ENCODE results near the gene RPIA. TPM values are rescaled to one million over a fixed set of nuclear protein-coding genes. Genes with fewer than 3 reads are reported as not detected.
A peak's percentile ranks its signal among the peaks of the same experiment; 100 is the strongest.

The RPIA gene
- total RNA-seq, 4 donors from 2014 or later, result 4.2 to 10.0 (median 7.6) TPM

DNA sequence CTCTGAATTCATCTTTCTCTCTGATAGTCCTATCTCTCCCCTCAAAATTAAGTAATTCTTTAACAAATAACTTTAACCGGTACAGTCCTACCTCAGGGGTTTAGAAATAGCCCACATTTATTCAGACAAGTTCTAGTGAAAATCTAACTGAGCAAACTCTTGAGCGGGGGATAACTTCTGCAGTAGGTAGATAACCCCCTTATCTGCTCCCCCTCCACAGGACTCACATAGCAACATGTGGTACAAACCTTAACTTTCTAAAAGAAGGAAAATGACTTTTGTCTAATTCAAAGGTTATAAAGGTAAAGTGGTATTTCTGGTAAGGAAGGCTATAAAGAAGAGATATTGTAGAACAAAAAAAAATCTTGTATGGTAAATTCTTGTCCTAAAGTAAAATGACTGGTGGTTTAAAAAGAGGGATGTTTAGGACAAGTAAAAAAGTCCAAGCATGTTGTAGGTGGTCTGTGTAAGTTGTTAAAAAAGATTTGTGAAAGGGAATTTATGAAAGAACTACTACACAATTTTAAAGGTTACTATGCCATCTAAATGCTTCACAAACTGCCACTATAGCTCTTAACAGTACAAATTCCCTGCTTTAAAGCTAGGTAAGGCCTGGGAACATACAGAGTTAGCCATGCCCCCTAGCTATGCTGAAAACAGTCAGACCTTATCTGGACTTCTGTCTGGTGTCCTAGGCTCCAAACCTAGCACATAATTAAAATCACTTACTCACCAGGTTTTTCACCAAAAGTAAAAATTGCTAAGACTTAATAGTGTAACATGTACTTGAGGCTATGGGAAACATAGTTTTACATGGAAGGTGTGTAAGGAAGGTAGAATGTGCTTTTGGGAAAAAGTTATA, 8.1 kb upstream of the RPIA start:
- no peak for TF ChIP-seq POLR2A (IDR thresholded peaks at IDR 0.05)
- TF ChIP-seq, protein P1, sequence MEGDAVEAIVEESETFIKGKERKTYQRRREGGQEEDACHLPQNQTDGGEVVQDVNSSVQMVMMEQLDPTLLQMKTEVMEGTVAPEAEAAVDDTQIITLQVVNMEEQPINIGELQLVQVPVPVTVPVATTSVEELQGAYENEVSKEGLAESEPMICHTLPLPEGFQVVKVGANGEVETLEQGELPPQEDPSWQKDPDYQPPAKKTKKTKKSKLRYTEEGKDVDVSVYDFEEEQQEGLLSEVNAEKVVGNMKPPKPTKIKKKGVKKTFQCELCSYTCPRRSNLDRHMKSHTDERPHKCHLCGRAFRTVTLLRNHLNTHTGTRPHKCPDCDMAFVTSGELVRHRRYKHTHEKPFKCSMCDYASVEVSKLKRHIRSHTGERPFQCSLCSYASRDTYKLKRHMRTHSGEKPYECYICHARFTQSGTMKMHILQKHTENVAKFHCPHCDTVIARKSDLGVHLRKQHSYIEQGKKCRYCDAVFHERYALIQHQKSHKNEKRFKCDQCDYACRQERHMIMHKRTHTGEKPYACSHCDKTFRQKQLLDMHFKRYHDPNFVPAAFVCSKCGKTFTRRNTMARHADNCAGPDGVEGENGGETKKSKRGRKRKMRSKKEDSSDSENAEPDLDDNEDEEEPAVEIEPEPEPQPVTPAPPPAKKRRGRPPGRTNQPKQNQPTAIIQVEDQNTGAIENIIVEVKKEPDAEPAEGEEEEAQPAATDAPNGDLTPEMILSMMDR (IDR thresholded peaks at IDR 0.05), result no peak
- WGBS, 2 donors, result 86 to 88% methylated on average over 2 of the region's 2 CpGs
- no peak overlapping the region for H3K27ac ChIP-seq
- no peaks in the 10 kb centered on the region for H3K27me3 ChIP-seq
- no peaks in the 10 kb centered on the region for H3K9me3 ChIP-seq
- intact Hi-C loops (cut with DNase I), result no loop called here
- no peak for DNase-seq
- H3K36me3 ChIP-seq, result no peaks in the 10 kb centered on the region
- no peaks in the 10 kb centered on the region for H3K4me1 ChIP-seq
- H3K4me3 ChIP-seq (replicated peaks in 1 of 3), result no peak overlapping the region

- Histone ChIP-seq H3K9me3 (no peaks in the 10 kb centered on the region), H3K36me3 (no peaks in the 10 kb centered on the region), H3K4me3 (replicated peaks in 1 of 3) (no peak overlapping the region), H3K27me3 (no peaks in the 10 kb centered on the region), H3K27ac (no peak overlapping the region), H3K4me1 (no peaks in the 10 kb centered on the region)
- WGBS, 2 donors, result 73% methylated on average over 2 of the region's 2 CpGs
- intact Hi-C loops (cut with DNase I), result no loop called here
- TF ChIP-seq, protein P1 (IDR thresholded peaks at IDR 0.05), result no peak
- TF ChIP-seq POLR2A (IDR thresholded peaks at IDR 0.05), result no peak
- DNase-seq, result no peak
Observed at GRCh38 chr2:88684519-88684918, 7.0 kb upstream of the RPIA start.

GRCh38 chr2:88686320-88686719, 5.2 kb upstream of the RPIA start:
- H3K27ac ChIP-seq, result no peak overlapping the region
- H3K36me3 ChIP-seq, result no peaks in the 10 kb centered on the region
- no peak for DNase-seq
- H3K27me3 ChIP-seq, result no peaks in the 10 kb centered on the region
- WGBS, 2 donors, result 85% methylated on average over 4 of the region's 4 CpGs
- no peaks in the 10 kb centered on the region for H3K9me3 ChIP-seq
- H3K4me3 ChIP-seq (replicated peaks in 1 of 3), result no peak overlapping the region
- peaks cover 3 to 10% of the 10 kb centered on the region in 2 donors for H3K4me1 ChIP-seq
- TF ChIP-seq, protein P1 (IDR thresholded peaks at IDR 0.05), result no peak
- TF ChIP-seq POLR2A (IDR thresholded peaks at IDR 0.05), result no peak
- intact Hi-C loops (cut with DNase I), result no loop called here

- H3K9me3 ChIP-seq, result no peaks in the 10 kb centered on the region
- TF ChIP-seq, protein P1 (IDR thresholded peaks at IDR 0.05), result no peak
- TF ChIP-seq POLR2A (IDR thresholded peaks at IDR 0.05), result no peak
- intact Hi-C loops (cut with DNase I), result no loop called here
Observed at GRCh38 chr2:88687384-88687783, 4.1 kb upstream of the RPIA start.

DNA sequence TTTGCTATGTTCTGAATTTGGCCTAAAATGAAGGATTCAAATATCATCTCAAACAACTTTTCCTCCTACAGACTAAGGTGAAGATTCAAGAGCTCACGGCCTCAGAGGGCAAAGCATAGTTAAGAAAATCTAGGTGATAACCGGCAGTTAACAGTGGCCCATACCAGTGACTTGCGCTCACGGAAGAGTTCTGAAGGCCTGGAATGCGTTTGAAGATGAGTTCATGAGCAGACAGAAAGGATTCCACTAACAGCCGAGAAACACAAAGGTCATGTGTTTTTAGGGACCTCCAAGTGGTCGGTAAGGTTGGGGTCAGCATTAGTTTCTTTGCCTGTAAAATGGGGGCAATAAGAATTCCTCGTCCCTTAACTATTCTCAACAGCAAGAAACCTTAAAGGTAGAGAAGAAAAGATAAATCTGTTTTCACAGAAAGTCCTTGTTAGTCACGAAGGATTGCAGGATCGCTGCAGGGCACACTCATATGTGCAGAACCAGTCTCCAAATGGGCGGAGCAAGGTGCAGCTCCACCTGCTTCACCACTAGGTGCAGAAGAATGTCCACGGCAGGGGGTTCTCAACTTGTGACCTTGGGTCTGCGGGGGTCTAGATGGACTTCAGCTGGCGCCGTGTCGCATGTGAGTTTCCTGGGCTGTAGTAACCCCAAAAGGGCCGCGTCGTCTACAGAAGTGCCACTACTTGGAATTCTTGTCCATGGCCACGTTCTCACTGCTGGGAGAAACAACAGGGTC, 708 bp upstream of the RPIA start:
- intact Hi-C loops (cut with DNase I), result no loop called here
- Histone ChIP-seq H3K27me3 (no peaks in the 10 kb centered on the region), H3K9me3 (no peaks in the 10 kb centered on the region), H3K4me1 (peaks cover 9 to 10% of the 10 kb centered on the region in 2 donors), H3K36me3 (no peaks in the 10 kb centered on the region), H3K27ac (peak overlapping the region; percentile 57 to 77 (median 75)), H3K4me3 (replicated peaks in 1 of 3) (peak overlapping the region; percentile 11 to 74 (median 60))
- DNase-seq, result peak; percentile 62 to 65
- 38 to 53% methylated on average over 14 to 19 of the region's 20 CpGs for WGBS, 2 donors
- TF ChIP-seq, protein P1 (IDR thresholded peaks at IDR 0.05), result peak in 3 of 6 experiments; percentile 34 to 47 (median 44)
- TF ChIP-seq POLR2A (IDR thresholded peaks at IDR 0.05), result no peak

More at GRCh38 chr2:88687384-88687783, 4.1 kb upstream of the RPIA start:
- Histone ChIP-seq H3K4me1 (peaks cover 4 to 10% of the 10 kb centered on the region in 2 donors), H3K27me3 (no peaks in the 10 kb centered on the region), H3K4me3 (replicated peaks in 1 of 3) (no peak overlapping the region), H3K36me3 (no peaks in the 10 kb centered on the region), H3K27ac (no peak overlapping the region)
- no peak for DNase-seq
